Activated CD4-positive, alpha-beta memory T cell treated with anti-CD3 and anti-CD28 coated beads, Interleukin-2, amount 10 ng/mL, durations not matched to agents 7 days and 5 days (primary cell): ENCODE data around the gene MILR1. TPM values are rescaled to one million over a fixed set of nuclear protein-coding genes. Genes with fewer than 3 reads are reported as not detected.
"Not testable (repeated sequence)": the region's sequence is repeated elsewhere in the genome, so short reads cannot be mapped to it uniquely, and the experiment has no call there.

Experiments used
- CTCF ChIA-PET: fragments of 350-600 bp; sonication (Branson Sonifier 250); formaldehyde crosslinking; loops from one replicate; lab custom pipeline; 2021; ENCODE audit warnings: antibody characterized with exemption, inconsistent platforms; lab: Charles Lee
- POLR2A ChIA-PET: fragments of 350-600 bp; sonication (Branson Sonifier 250); formaldehyde crosslinking; loops from one replicate; lab custom pipeline; 2021; ENCODE audit warnings: antibody characterized with exemption; lab: Charles Lee
- DNase-seq: peaks from one replicate; pipeline ENCODE4 v3.0.0-alpha.2; 2020
- H3K27ac Mint-ChIP-seq: one replicate; pipeline ENCODE4 v1.8.0; 2021; ENCODE audit warnings: mild to moderate bottlenecking, mixed read lengths
- H3K27me3 Mint-ChIP-seq: one replicate; pipeline ENCODE4 v1.8.0; 2021; ENCODE audit warnings: mixed read lengths
- H3K36me3 Mint-ChIP-seq: one replicate; pipeline ENCODE4 v1.8.0; 2021; ENCODE audit warnings: low read depth, mixed read lengths
- H3K4me1 Mint-ChIP-seq: one replicate; pipeline ENCODE4 v1.8.0; 2021; ENCODE audit warnings: mixed read lengths
- H3K4me3 Mint-ChIP-seq: one replicate; pipeline ENCODE4 v1.8.0; 2021; ENCODE audit warnings: mild to moderate bottlenecking, mixed read lengths
- H3K9me3 Mint-ChIP-seq: one replicate; pipeline ENCODE4 v1.8.0; 2021; ENCODE audit warnings: mixed read lengths
- total RNA-seq, 2 experiments: library from RNA; stranded (reverse); gene quantifications; one replicate each; pipeline ENCODE4 v1.2.3, GENCODE V29; 2021

The MILR1 gene
- total RNA-seq, 2 experiments from 2014 or later = 0.35 to 0.80 TPM

- POLR2A ChIA-PET = interaction anchor here (1.4 kb wide), 1 partner anchor 67 kb away, joined by 3 read pairs; the partner anchor contains the start of gene CEP95
- not testable (repeated sequence) for H3K27me3 Mint-ChIP-seq
These were observed 9.4 kb upstream of the MILR1 start for GRCh38 chr17:64439521-64439920.

GRCh38 chr17:64439956-64440355, 9.0 kb upstream of the MILR1 start:
- ChIA-PET CTCF (no interaction called here), POLR2A (interaction anchor here (1.4 kb wide), 1 partner anchor 67 kb away, joined by 3 read pairs; the partner anchor contains the start of gene CEP95)
- Mint-ChIP-seq H3K27ac (no peak overlapping the region), H3K36me3 (peaks cover 28% of the 10 kb centered on the region), H3K4me3 (no peak overlapping the region), H3K9me3 (peaks cover 32% of the 10 kb centered on the region), H3K4me1 (peaks cover 30% of the 10 kb centered on the region), H3K27me3 (no peaks in the 10 kb centered on the region)
- DNase-seq = no peak

More at GRCh38 chr17:64439521-64439920, 9.4 kb upstream of the MILR1 start:
- Mint-ChIP-seq H3K4me1 (peaks cover 30% of the 10 kb centered on the region), H3K9me3 (peaks cover 34% of the 10 kb centered on the region), H3K36me3 (peaks cover 28% of the 10 kb centered on the region)
- H3K27ac Mint-ChIP-seq, H3K4me3 Mint-ChIP-seq, DNase-seq, CTCF ChIA-PET: not testable (repeated sequence)

- H3K4me1 Mint-ChIP-seq = peaks cover 31% of the 10 kb centered on the region
- H3K27me3 Mint-ChIP-seq = no peaks in the 10 kb centered on the region
- DNase-seq = peak; percentile 52
- H3K9me3 Mint-ChIP-seq = peaks cover 31% of the 10 kb centered on the region
- peak overlapping the region; percentile 88 for H3K27ac Mint-ChIP-seq
- CTCF ChIA-PET = interaction anchor here (0.7 to 1.1 kb wide), 4 partner anchors 12 to 49 kb away, joined by 3 to 6 read pairs (median 3); no protein-coding TSS in a partner anchor
- H3K4me3 Mint-ChIP-seq = peak overlapping the region; percentile 34
- H3K36me3 Mint-ChIP-seq = peaks cover 27% of the 10 kb centered on the region
- POLR2A ChIA-PET = interaction anchor here (0.6 to 2.7 kb wide), 6 partner anchors 14 to 267 kb away, joined by 3 to 22 read pairs (median 4); partner anchors contain the start of genes CEP95 and DDX5
These were observed 7.0 kb upstream of the MILR1 start for GRCh38 chr17:64441772-64442540.

- ChIA-PET CTCF (interaction anchor here (1.1 kb wide), 2 partner anchors 24 to 48 kb away, joined by 3 to 6 read pairs; no protein-coding TSS in a partner anchor), POLR2A (interaction anchor here (1.1 to 2.7 kb wide), 3 partner anchors 57 to 179 kb away, joined by 3 to 22 read pairs (median 5); partner anchors contain the start of genes CEP95 and DDX5)
- H3K27me3 Mint-ChIP-seq = no peaks in the 10 kb centered on the region
- H3K36me3 Mint-ChIP-seq = peaks cover 21% of the 10 kb centered on the region
- peak overlapping the region; percentile 88 for H3K27ac Mint-ChIP-seq
- DNase-seq = no peak
- H3K9me3 Mint-ChIP-seq = peaks cover 25% of the 10 kb centered on the region
- peaks cover 37% of the 10 kb centered on the region for H3K4me1 Mint-ChIP-seq
- peak overlapping the region; percentile 34 for H3K4me3 Mint-ChIP-seq
These were observed 6.4 kb upstream of the MILR1 start for GRCh38 chr17:64442541-64442971.

- peaks cover 42% of the 10 kb centered on the region for H3K4me1 Mint-ChIP-seq
- CTCF ChIA-PET = no interaction called here
- POLR2A ChIA-PET = interaction anchor here (1.1 to 2.7 kb wide), 3 partner anchors 53 to 63 kb away, joined by 5 to 22 read pairs (median 7); partner anchors contain the start of genes CEP95, DDX5 and POLG2
- H3K27me3 Mint-ChIP-seq = no peaks in the 10 kb centered on the region
- H3K36me3 Mint-ChIP-seq = peaks cover 15% of the 10 kb centered on the region
- no peak overlapping the region for H3K4me3 Mint-ChIP-seq
- H3K27ac Mint-ChIP-seq = peak overlapping the region; percentile 88
- no peak for DNase-seq
- H3K9me3 Mint-ChIP-seq = peaks cover 18% of the 10 kb centered on the region
These were observed 5.7 kb upstream of the MILR1 start for GRCh38 chr17:64443086-64443760.

GRCh38 chr17:64447526-64447925, 1.4 kb upstream of the MILR1 start:
- no peak for DNase-seq
- H3K4me1 Mint-ChIP-seq = peaks cover 36% of the 10 kb centered on the region
- H3K27ac Mint-ChIP-seq = no peak overlapping the region
- no peaks in the 10 kb centered on the region for H3K36me3 Mint-ChIP-seq
- POLR2A ChIA-PET = interaction anchor here (0.8 to 1.2 kb wide), 2 partner anchors 9 to 59 kb away, joined by 3 to 4 read pairs; partner anchors contain the start of gene CEP95
- no peaks in the 10 kb centered on the region for H3K27me3 Mint-ChIP-seq
- CTCF ChIA-PET = interaction anchor here (0.7 to 1.5 kb wide), 2 partner anchors 9 to 28 kb away, joined by 4 to 7 read pairs; no protein-coding TSS in a partner anchor
- H3K9me3 Mint-ChIP-seq = no peaks in the 10 kb centered on the region
- H3K4me3 Mint-ChIP-seq = no peak overlapping the region

GRCh38 chr17:64449545-64449944, 630 bp downstream of the MILR1 start:
- ChIA-PET CTCF (interaction anchor here (0.8 to 1.3 kb wide), 4 partner anchors 10 to 41 kb away, joined by 3 to 6 read pairs (median 3); no protein-coding TSS in a partner anchor), POLR2A (no interaction called here)
- no peaks in the 10 kb centered on the region for H3K9me3 Mint-ChIP-seq
- H3K27me3 Mint-ChIP-seq = no peaks in the 10 kb centered on the region
- H3K36me3 Mint-ChIP-seq = no peaks in the 10 kb centered on the region
- no peak for DNase-seq
- H3K4me1 Mint-ChIP-seq = peaks cover 21% of the 10 kb centered on the region
- no peak overlapping the region for H3K4me3 Mint-ChIP-seq
- no peak overlapping the region for H3K27ac Mint-ChIP-seq

GRCh38 chr17:64455993-64456885, 7.3 kb downstream of the MILR1 start:
- peaks cover 24% of the 10 kb centered on the region for H3K4me1 Mint-ChIP-seq
- no peak overlapping the region for H3K4me3 Mint-ChIP-seq
- H3K9me3 Mint-ChIP-seq = peaks cover 2% of the 10 kb centered on the region
- H3K27me3 Mint-ChIP-seq = no peaks in the 10 kb centered on the region
- H3K36me3 Mint-ChIP-seq = peaks cover 2% of the 10 kb centered on the region
- ChIA-PET CTCF (interaction anchor here (0.8 to 2.9 kb wide), 9 partner anchors 9 to 220 kb away, joined by 3 to 17 read pairs (median 4); no protein-coding TSS in a partner anchor), POLR2A (interaction anchor here (0.7 to 1.6 kb wide), 11 partner anchors 8 to 310 kb away, joined by 3 to 12 read pairs (median 3); partner anchors contain the start of genes CEP95, DDX5 and POLG2)
- peak overlapping the region; percentile 76 for H3K27ac Mint-ChIP-seq
- no peak for DNase-seq

- peaks cover 2% of the 10 kb centered on the region for H3K9me3 Mint-ChIP-seq
- POLR2A ChIA-PET = interaction anchor here (1.3 to 1.6 kb wide), 5 partner anchors 9 to 311 kb away, joined by 3 to 12 read pairs (median 6); partner anchors contain the start of genes CEP95 and DDX5
- CTCF ChIA-PET = interaction anchor here (1.1 to 2.9 kb wide), 6 partner anchors 10 to 193 kb away, joined by 4 to 17 read pairs (median 6); no protein-coding TSS in a partner anchor
- H3K27me3 Mint-ChIP-seq = no peaks in the 10 kb centered on the region
- DNase-seq = no peak
- H3K4me3 Mint-ChIP-seq = no peak overlapping the region
- peaks cover 2% of the 10 kb centered on the region for H3K36me3 Mint-ChIP-seq
- no peak overlapping the region for H3K27ac Mint-ChIP-seq
- peaks cover 24% of the 10 kb centered on the region for H3K4me1 Mint-ChIP-seq
These were observed 8.2 kb downstream of the MILR1 start for GRCh38 chr17:64457156-64457555.

- Mint-ChIP-seq H3K27me3 (peaks cover 2% of the 10 kb centered on the region), H3K27ac (no peak overlapping the region), H3K36me3 (peaks cover 2% of the 10 kb centered on the region), H3K9me3 (peaks cover 2% of the 10 kb centered on the region), H3K4me3 (no peak overlapping the region), H3K4me1 (peaks cover 24% of the 10 kb centered on the region)
- ChIA-PET CTCF (no interaction called here), POLR2A (no interaction called here)
- DNase-seq = no peak
These were observed 9.8 kb downstream of the MILR1 start for GRCh38 chr17:64458756-64459155.

- Mint-ChIP-seq H3K27ac (no peak overlapping the region), H3K27me3 (peaks cover 2% of the 10 kb centered on the region), H3K9me3 (peaks cover 2% of the 10 kb centered on the region), H3K4me3 (no peak overlapping the region), H3K36me3 (peaks cover 2% of the 10 kb centered on the region), H3K4me1 (peaks cover 24% of the 10 kb centered on the region)
- CTCF ChIA-PET = interaction anchor here (1.5 kb wide), 1 partner anchor 10 kb away, joined by 3 read pairs; no protein-coding TSS in a partner anchor
- DNase-seq = no peak
- POLR2A ChIA-PET = no interaction called here
These were observed 10.4 kb downstream of the MILR1 start for GRCh38 chr17:64459284-64459747.
